ENCODE measurements around the gene PTPRN2. TPM values are rescaled to one million over a fixed set of nuclear protein-coding genes. Genes with fewer than 3 reads are reported as not detected.

Gene PTPRN2
- total RNA-seq, 1 donor from 2014 or later = 1.8 TPM

- POLR2A ChIA-PET = no interaction called here
These were observed 611.9 kb downstream of the PTPRN2 start for GRCh38 chr7:157975401-157976372.

DNA sequence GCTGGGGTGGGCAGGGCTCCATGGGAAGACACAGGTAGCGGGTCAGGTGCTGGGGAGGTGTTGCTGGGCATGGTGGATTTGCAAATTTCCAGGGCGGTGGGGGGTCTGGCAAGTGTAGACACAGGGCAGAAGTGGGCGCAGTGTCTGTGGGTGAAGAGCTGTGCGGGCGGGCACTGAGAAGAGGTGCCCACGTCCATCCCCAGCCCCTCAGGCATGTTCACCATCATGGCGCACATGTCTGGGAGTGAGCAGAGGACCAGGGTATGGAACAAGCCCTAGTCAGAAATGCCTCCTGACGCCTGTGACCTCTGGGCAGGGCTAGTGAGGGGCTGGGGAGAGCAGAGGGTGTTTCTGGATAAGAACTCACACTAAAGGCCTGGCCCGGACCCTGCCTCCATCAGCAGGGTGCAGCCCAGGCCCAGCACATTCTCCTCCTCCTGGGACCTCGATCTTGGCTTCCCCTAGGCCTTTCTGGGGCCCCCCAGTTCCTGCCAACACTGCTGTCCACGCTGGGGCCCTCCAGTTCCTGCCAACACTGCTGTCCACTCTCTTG is 612.9 kb downstream of the PTPRN2 start:
- ChIA-PET POLR2A (no interaction called here), CTCF (no interaction called here)
- Mint-ChIP-seq H3K4me3 (no peak overlapping the region), H3K27ac (no peak overlapping the region), H3K27me3 (no peaks in the 10 kb centered on the region), H3K36me3 (ENCODE audit: low read depth) (peaks cover 2% of the 10 kb centered on the region), H3K4me1 (no peaks in the 10 kb centered on the region), H3K9me3 (peaks cover 16% of the 10 kb centered on the region)
- intact Hi-C loops (cut with micrococcal nuclease) = no loop called here
- no peak for ATAC-seq (ENCODE audit: low read depth)
- TF ChIP-seq, protein P1, sequence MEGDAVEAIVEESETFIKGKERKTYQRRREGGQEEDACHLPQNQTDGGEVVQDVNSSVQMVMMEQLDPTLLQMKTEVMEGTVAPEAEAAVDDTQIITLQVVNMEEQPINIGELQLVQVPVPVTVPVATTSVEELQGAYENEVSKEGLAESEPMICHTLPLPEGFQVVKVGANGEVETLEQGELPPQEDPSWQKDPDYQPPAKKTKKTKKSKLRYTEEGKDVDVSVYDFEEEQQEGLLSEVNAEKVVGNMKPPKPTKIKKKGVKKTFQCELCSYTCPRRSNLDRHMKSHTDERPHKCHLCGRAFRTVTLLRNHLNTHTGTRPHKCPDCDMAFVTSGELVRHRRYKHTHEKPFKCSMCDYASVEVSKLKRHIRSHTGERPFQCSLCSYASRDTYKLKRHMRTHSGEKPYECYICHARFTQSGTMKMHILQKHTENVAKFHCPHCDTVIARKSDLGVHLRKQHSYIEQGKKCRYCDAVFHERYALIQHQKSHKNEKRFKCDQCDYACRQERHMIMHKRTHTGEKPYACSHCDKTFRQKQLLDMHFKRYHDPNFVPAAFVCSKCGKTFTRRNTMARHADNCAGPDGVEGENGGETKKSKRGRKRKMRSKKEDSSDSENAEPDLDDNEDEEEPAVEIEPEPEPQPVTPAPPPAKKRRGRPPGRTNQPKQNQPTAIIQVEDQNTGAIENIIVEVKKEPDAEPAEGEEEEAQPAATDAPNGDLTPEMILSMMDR (IDR thresholded peaks at IDR 0.05) = no peak
- no peak for DNase-seq

More at GRCh38 chr7:157975401-157976372, 611.9 kb downstream of the PTPRN2 start:
- peaks cover 2% of the 10 kb centered on the region for H3K36me3 Mint-ChIP-seq (ENCODE audit: low read depth)
- no peak overlapping the region for H3K27ac Mint-ChIP-seq
- intact Hi-C loops (cut with micrococcal nuclease) = no loop called here
- H3K27me3 Mint-ChIP-seq = no peaks in the 10 kb centered on the region
- TF ChIP-seq, protein P1 (IDR thresholded peaks at IDR 0.05) = no peak
- H3K4me1 Mint-ChIP-seq = no peaks in the 10 kb centered on the region
- DNase-seq = no peak
- CTCF ChIA-PET = no interaction called here
- H3K9me3 Mint-ChIP-seq = peaks cover 12% of the 10 kb centered on the region
- no peak for ATAC-seq (ENCODE audit: low read depth)
- H3K4me3 Mint-ChIP-seq = no peak overlapping the region

DNA sequence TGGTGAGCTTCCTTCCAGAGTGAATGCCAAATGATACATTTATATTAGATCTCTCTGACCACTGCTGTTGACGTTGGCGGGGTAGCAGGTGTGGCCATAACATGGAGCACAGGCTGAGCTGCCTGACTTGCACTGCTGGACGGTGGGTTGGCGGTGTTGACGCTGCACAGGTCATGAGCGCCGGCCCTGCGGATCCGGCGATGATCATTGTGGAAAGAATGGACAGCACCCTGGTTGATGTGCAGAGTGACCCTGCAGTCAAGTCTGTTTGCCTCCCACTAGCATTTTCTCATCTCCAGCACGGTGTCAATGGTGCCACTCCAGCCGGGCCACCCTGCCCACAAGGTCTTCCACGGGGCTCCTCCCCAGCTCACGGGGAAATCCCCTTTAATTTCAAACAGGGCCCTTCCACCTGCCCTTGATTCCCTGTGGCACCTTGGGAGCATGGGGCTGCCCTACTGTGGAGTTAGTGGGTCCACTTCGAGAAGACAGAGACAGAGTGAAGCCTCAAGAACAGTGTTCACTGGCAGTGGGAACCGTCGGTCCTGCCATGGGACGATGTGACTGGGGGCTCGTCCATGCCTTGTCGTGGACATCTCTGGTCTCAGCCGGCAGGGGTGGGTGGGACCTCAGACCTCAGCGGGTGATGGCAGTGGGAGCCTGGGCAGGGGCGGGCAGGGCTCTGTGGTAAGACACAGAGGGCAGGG is 613.5 kb downstream of the PTPRN2 start:
- Mint-ChIP-seq H3K36me3 (ENCODE audit: low read depth) (peaks cover 2% of the 10 kb centered on the region), H3K4me1 (no peaks in the 10 kb centered on the region), H3K4me3 (no peak overlapping the region), H3K27me3 (no peaks in the 10 kb centered on the region), H3K27ac (no peak overlapping the region), H3K9me3 (peaks cover 16% of the 10 kb centered on the region)
- POLR2A ChIA-PET = no interaction called here
- intact Hi-C loops (cut with micrococcal nuclease) = no loop called here
- TF ChIP-seq, protein P1 (IDR thresholded peaks at IDR 0.05) = no peak
- no peak for ATAC-seq (ENCODE audit: low read depth)
- CTCF ChIA-PET = no interaction called here
- no peak for DNase-seq

DNA sequence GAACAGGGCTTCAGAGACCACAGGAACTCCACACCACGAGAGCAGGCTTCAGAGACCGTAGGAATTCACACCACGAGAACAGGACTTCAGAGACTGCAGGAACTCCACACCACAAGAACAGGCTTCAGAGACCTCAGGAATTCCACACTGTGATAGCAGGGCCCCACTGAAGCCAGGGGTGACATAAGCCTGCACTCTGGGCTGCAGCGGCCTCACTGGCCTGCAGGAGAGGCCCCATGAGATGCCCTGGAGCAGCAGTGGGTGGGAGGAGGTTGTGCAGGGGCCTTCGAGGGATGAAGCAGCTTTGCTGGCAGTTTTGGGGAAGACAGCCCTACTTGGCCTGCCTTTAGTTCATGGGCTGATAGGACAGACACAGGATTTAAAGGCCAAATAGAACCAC is 614.7 kb downstream of the PTPRN2 start:
- H3K27me3 Mint-ChIP-seq = no peaks in the 10 kb centered on the region
- peaks cover 2% of the 10 kb centered on the region for H3K36me3 Mint-ChIP-seq (ENCODE audit: low read depth)
- H3K4me1 Mint-ChIP-seq = no peaks in the 10 kb centered on the region
- ChIA-PET POLR2A (no interaction called here), CTCF (no interaction called here)
- peaks cover 16% of the 10 kb centered on the region for H3K9me3 Mint-ChIP-seq
- H3K27ac Mint-ChIP-seq = no peak overlapping the region
- intact Hi-C loops (cut with micrococcal nuclease) = no loop called here
- TF ChIP-seq, protein P1 (IDR thresholded peaks at IDR 0.05) = no peak
- DNase-seq (no peak), ATAC-seq (ENCODE audit: low read depth) (no peak)
- H3K4me3 Mint-ChIP-seq = no peak overlapping the region

- H3K27me3 Mint-ChIP-seq = no peaks in the 10 kb centered on the region
- ATAC-seq (ENCODE audit: low read depth) = no peak
- CTCF ChIA-PET = no interaction called here
These were observed 616.1 kb downstream of the PTPRN2 start for GRCh38 chr7:157971501-157971900.

More at GRCh38 chr7:157971501-157971900, 616.1 kb downstream of the PTPRN2 start:
- Mint-ChIP-seq H3K36me3 (ENCODE audit: low read depth) (peaks cover 2% of the 10 kb centered on the region), H3K27ac (no peak overlapping the region), H3K4me3 (no peak overlapping the region), H3K9me3 (peaks cover 16% of the 10 kb centered on the region), H3K4me1 (no peaks in the 10 kb centered on the region)
- POLR2A ChIA-PET = no interaction called here
- DNase-seq = no peak
- intact Hi-C loops (cut with micrococcal nuclease) = no loop called here
- TF ChIP-seq, protein P1 (IDR thresholded peaks at IDR 0.05) = no peak
